Umbilical cord (tissue), 2 donors: Measurements from ENCODE around the gene NRL. TPM values are rescaled to one million over a fixed set of nuclear protein-coding genes. Genes with fewer than 3 reads are reported as not detected.

ENCODE experiments used
- DNase-seq: peaks from one replicate; pipeline ENCODE4 v3.0.0-alpha.2; 2015; ENCODE audit warnings: low spot score
- total RNA-seq: library from RNA; depleted of rRNA; stranded (reverse); fragments of >200 nt; gene quantifications from one replicate; pipeline ENCODE4 v1.2.3, GENCODE V29; 2014; ENCODE audit warnings: low replicate concordance; ENCODE audit not compliant: insufficient read depth

Gene NRL
- total RNA-seq, 1 donor from 2014 or later = 0.24 TPM

DNA sequence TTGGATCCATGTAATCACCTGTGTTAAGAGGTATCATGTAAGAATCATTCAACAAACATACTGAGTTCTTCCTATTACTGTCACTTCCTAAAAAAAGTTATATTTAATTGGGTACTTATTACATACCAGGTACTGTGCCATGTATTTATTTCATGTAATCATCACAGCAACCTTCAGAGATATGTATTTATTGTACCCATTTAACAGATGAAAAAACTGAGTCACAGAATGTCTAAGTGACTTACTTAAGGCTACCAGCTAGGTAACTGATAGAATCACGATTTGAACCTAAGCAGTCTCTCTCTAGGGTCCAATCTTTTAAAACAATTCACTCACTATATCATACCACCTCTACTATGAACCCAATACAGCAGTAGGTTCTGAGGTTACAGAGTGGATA, 29.7 kb upstream of the NRL start:
- no peak for DNase-seq

DNA sequence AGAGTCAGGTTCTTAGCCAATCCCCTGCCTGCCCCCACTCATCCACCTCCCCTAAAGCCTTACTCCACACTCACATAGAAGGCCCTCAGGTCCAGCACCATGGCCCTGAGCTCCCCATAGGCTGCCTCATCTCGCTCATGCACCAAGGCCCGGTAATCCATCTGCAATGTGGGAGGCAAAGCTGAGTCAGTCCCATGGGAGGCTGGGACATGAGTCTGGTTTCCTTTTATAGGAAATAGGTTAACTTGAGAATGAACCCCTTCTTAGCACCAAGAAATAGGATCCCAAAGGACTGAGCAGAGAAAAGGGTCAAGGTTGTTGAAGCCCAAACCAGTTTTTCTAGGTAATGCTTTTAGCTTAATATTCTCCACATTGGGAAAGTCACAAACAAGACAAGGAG, 28.8 kb upstream of the NRL start:
- no peak for DNase-seq

DNA sequence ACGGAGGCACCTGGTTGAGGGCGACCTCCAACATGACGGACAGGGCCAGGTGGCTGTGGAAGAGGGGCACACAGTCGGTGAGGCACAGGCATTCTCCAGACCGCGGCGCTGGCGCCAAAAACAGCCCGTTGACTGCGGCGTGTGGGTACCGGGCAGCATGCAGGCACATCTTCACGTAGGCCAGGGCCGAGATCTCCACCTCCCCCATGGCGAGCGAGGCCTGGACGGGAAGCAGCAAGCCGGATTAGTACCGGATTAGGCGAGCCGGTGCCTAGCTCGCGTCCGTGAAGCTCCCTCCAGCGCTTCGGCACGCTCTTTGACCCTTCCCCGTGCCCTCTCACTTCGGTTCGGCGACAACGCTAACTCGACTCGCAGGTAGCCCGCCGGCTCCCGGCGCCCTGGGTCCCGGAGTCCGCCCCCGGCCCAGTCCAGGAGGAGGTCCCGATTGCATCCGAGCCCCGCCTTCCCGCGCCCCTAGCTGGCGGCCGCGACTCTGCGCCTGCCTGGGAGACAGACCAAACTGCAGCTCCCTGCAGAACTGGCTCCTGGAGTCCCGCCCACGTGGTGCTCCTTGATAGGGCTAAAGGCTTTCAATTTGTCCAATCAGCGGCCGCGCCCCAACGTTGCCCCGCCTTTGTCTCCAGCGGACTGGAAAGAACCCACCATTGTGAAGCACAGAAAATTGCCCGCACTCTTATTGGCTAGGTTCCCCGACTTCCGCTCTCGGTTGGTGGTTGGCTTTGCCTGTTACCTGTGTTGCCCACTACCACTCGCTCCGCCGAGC, 26.5 kb upstream of the NRL start, which contains the start of gene EMC9:
Gene EMC9, minus strand, starts transcription at position 495 of the 784 bp plus-strand sequence. Its CDS starts 287 bp downstream, at position 208.
- DNase-seq = peak; percentile 100

DNA sequence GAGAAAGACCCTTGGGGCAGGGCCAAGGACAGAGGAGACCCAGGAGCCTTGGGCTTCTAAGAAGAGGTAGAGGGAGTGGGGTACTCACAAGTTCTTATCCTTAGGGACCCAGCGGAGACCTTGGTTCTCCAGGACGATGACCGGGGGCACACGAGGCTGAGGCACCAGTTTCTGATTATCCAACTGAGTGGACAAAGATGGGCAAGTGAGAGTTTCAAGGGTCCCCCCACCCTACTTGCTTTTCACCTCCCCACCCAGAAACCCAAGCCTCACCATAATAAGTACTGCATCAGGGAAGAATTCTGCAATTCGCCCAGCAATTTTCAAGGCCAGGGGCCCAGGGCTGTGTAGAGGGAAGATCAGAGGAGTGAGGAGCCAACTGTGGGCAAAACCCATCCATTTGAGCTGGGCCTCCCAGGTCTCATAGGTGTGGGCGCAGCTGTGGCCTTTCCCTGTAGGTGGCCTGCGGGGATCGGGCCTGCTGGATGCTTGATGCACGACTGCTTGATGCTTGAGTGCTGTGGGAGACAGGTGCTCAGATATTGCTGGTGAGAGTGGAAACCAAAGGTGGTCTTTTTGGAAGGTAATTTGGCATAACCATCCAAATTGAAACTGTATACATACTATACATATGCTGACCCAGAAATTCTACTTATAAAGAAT, 24.7 kb upstream of the NRL start:
- DNase-seq = no peak

GRCh38 chr14:24138396-24139271, 23.9 kb upstream of the NRL start:
- DNase-seq = no peak

GRCh38 chr14:24137529-24138395, 23.0 kb upstream of the NRL start:
- no peak for DNase-seq

DNA sequence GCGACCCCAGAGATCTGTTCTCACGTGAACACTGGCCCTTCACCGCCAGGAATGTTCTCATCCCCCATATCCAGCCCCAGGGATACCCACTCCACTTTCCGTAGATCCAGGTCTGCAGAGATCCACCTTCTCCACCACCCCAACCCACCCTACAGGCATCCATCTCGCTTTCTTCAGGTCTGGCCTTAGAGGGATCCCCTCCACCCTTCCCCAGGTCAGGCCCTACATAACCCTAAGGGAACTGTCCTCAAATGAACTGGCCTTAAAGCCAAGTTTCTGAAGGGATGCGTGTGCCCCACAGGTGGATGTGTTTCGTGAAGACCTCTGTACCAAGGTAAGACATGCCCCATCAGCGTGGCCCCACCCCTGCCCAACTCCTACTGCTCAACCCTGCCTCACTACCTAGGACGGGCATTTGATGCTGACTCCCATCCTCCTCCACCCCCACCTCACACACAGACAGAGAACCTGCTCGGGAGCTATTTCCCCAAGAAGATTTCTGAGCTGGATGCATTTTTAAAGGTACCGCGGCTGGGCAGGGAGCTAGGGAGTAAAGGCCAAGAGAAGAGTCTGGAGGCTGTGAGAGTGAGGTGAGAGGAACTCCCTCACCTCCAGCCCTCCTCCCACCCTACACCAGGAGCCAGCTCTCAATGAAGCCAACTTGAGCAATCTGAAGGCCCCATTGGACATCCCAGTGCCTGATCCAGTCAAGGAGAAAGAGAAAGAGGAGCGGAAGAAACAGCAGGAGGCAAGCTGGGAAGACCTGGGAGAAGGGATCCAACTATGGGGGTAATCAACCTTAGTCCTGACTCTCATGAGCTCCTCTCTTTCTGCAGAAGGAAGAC, 22.2 kb upstream of the NRL start:
- no peak for DNase-seq

DNA sequence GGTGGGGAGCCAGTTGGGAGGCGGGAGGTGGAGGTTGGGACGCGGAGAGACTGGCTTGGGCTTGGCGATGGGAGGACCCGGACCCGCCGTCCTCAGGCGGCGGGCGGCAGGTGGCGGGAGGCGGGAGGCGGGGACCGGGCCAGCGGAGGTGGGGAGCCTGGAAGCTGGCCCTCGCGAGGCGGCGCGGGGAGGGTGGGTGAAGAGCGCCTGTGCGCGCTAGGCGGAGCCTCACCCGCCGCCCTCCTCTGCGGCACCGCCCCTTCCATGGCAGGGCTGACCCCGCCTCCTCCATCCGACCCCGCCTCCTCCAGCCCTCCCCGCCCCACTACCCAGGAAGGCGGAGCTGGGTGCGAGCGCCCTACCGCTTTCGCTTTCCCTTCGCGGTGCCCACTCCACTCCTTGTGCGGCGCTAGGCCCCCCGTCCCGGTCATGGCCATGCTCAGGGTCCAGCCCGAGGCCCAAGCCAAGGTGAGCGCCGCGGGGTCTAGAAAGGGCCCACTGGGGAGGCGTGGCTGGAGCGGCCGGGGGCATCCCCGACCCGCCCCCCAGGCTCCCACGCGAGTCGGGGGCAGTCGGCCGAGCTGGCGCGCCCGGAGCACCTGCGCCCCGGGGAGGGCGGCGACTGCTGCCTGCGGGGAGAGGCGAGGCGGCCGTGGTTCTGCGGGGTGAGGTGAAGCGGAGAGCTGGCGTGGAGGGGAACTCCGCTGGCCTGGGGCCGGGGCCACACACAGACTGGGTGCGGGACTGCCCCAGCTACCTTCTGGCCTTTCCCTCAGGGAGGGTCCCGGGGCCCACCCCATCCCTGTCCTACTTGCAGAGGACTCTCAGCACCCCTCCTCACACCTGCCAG, 21.3 kb upstream of the NRL start, which contains the start of gene PSME1:
Gene PSME1, plus strand, starts transcription at position 361 of the 850 bp plus-strand sequence. Its CDS starts 69 bp downstream, at position 430.
- DNase-seq = peak; percentile 91

DNA sequence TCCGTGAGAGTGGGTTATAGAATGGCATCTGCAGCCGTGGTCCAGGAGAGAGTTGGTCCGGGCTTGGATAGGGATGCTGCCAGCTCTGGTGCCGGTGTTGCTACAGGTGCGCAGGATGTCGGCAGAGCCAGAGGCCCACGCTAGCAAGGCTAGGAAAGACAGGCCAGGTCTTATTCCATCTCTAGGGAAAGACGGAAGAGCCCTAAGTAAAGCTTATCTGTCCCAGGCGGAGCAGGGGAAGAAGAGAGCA, 20.8 kb upstream of the NRL start:
- no peak for DNase-seq

- no peak for DNase-seq
Measured at GRCh38 chr14:24133735-24134134, 19.0 kb upstream of the NRL start.

DNA sequence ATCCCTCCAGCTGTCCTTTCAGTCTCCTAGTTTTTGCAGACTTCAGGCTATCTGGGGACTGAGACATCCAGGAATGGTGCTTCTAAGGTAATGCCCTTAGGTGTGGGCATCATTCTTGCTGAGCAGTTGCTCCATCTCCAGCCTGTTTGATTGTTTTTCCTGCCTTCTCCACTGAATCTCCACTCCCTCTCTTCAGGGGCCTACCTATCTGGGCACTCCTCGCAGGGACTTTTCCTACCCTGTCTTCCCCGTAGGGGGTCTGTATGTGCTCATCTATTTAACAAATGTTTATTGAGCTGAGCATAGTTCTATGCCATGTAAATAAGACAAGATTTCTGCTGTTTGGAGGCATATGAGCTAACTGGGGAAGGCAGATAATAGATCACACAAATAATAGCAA, 18.2 kb upstream of the NRL start:
- no peak for DNase-seq

DNA sequence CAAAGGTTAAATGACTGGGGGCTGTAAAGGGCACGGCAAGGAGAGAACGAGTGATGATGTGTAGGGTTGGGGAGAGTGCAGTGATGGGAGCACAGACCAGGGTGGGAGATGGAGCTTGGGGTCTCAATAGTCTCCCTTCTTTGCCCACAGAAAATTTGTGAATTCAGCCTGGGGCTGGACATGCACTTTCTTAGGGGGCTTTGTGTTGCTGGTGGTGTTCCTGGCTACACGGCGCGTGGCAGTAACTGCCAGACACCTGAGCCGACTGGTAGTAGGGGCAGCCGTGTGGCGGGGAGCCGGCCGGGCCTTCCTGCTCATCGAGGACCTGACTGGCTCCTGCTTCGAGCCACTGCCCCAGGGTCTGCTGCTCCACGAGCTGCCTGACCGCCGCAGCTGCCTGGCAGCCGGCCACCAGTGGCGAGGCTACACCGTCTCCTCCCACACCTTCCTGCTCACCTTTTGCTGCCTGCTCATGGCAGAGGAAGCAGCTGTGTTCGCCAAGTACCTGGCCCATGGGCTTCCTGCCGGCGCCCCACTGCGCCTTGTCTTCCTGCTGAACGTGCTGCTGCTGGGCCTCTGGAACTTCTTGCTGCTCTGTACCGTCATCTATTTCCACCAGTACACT, 17.4 kb upstream of the NRL start:
- DNase-seq = no peak

- DNase-seq = no peak
Measured at GRCh38 chr14:24131549-24131966, 16.8 kb upstream of the NRL start.

DNA sequence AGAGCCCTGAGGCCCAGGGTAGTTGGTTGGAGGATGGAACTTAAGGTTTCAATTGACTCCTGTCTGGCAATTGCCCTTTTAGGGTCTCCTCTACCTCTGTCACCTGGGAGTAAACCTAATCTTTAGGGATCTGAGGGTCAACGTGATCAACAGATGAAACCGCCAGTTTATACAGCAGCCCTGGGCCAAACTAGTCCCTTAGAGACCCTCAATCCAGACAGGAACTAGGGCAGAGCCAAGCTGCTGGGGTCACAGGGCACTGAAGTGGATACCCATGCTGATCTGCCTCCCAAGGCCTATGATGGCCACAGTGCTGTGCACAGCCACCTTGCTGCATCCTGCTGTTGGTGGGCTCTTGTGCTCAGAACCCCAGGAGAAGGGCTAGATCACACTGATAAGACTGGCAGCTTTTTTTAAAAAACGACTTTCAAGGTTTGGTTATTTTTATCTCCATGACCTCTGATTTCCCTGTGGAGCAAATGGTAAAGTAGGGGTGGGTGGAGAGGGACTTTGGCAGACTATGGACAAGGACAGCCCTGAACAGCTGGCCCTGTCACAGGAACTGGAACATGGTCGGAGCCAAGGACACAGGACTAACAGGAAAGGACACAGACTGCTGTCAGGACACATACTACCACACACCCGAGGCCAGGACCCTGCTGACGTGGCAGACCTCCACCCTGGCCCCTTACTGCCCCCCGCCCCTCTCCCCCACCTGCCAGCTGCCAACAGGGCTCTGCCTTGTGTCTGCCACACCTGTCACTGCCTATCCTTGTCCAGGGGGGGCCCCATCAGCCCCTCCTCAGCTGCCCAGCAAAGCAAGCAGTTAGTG, 16.2 kb upstream of the NRL start:
- no peak for DNase-seq

GRCh38 chr14:24130380-24130716, 15.6 kb upstream of the NRL start, which contains the start of gene FITM1:
FITM1 (plus strand) TSS chr14:24130659; CDS start chr14:24131564, 905 bp downstream.
- no peak for DNase-seq

- no peak for DNase-seq
Measured at GRCh38 chr14:24129410-24129998, 14.8 kb upstream of the NRL start.

GRCh38 chr14:24127673-24128072, 12.9 kb upstream of the NRL start:
- no peak for DNase-seq

DNA sequence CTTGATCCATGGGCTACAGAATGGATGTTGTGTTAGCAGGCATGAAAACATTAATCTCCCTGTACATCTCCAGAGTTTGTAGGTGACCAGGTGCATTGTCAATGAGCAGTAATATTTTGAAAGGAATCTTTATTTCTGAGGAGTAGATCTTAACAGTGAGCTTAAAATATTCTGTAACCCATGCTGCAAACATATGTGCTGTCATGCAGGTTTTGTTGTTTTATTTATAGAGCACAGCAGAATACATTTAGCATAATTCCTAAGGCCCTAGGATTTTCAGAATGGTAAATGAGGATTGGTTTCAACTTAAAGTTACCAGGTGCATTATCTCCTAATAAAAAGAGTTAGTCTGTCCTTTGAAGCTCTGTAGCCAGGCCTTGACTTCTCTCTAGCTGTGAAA, 12.2 kb upstream of the NRL start:
- DNase-seq = no peak
